Natural killer cell (primary cell): ENCODE measurements around the gene EID2. TPM values are rescaled to one million over a fixed set of nuclear protein-coding genes. Genes with fewer than 3 reads are reported as not detected.

Experiments
- ATAC-seq, 3 donors: fragments of 150-1000 bp in 2 of 3; fragments of 200-7000 bp in 1 of 3; cut with Tn5 transposase; 1 replicate in 1 of 3; 2 replicates in 2 of 3; pipeline ENCODE4 v1.10.0; 2021; ENCODE audit warnings: mild to moderate bottlenecking in 2 of 3, moderate library complexity in 2 of 3
- DNase-seq, 2 donors: peaks; one replicate each; pipeline versions ENCODE4 v3.0.0 to v3.0.0-alpha.2; 2013 to 2021; ENCODE audit warnings: mixed read lengths in 1 of 2
- H3K27ac ChIP-seq: one replicate; pipeline ENCODE4 v1.5.1; 2013; ENCODE audit warnings: mild to moderate bottlenecking, low read length
- H3K27me3 ChIP-seq: one replicate; pipeline ENCODE4 v1.6.1; 2013; ENCODE audit warnings: low read length; ENCODE audit not compliant: control insufficient read depth, insufficient read depth
- H3K36me3 ChIP-seq: one replicate; pipeline ENCODE4 v1.6.1; 2013; ENCODE audit warnings: low read length; ENCODE audit not compliant: control insufficient read depth, insufficient read depth
- H3K4me1 ChIP-seq: one replicate; pipeline ENCODE4 v1.6.1; 2013; ENCODE audit warnings: low read length; ENCODE audit not compliant: control insufficient read depth, insufficient read depth
- H3K4me3 ChIP-seq: one replicate; pipeline ENCODE4 v1.5.1; 2013; ENCODE audit warnings: low read length
- H3K9me3 ChIP-seq: one replicate; pipeline ENCODE4 v1.6.1; 2013; ENCODE audit warnings: low read length; ENCODE audit not compliant: control insufficient read depth, insufficient read depth
- H3K27ac Mint-ChIP-seq, 2 donors: one replicate each; pipeline ENCODE4 v1.8.0; 2022; ENCODE audit warnings: mild to moderate bottlenecking in 2 of 2, mixed read lengths in 2 of 2, moderate library complexity in 1 of 2
- H3K27me3 Mint-ChIP-seq, 2 donors: one replicate each; pipeline ENCODE4 v1.8.0; 2022; ENCODE audit warnings: low read depth in 2 of 2, mixed read lengths in 2 of 2
- H3K36me3 Mint-ChIP-seq: one replicate; pipeline ENCODE4 v1.8.0; 2022; ENCODE audit warnings: mixed read lengths
- H3K4me1 Mint-ChIP-seq, 2 donors: one replicate each; pipeline ENCODE4 v1.8.0; 2022; ENCODE audit warnings: mixed read lengths in 2 of 2
- H3K4me3 Mint-ChIP-seq: one replicate; pipeline ENCODE4 v1.8.0; 2022; ENCODE audit warnings: mild to moderate bottlenecking, moderate library complexity, mixed read lengths
- H3K9me3 Mint-ChIP-seq, 2 donors: one replicate each; pipeline ENCODE4 v1.8.0; 2022; ENCODE audit warnings: mixed read lengths in 2 of 2
- WGBS: methylation state at CpG from one replicate; pipeline ENCODE4 v1.1.7; 2013; ENCODE audit warnings: missing lambda C conversion rate; ENCODE audit not compliant: insufficient coverage; 5-methylcytosine and 5-hydroxymethylcytosine counted together
- intact Hi-C: fragments of 100-400 bp; cut with micrococcal nuclease; formaldehyde crosslinking; loops from one replicate; pipeline ENCODE4 v1.14.2; 2022
- total RNA-seq, 4 donors: library from RNA; stranded (reverse); fragments of 120-200 nt in 1 of 4; gene quantifications; one replicate each; pipeline versions ENCODE4 v1.2.3 to v1.2.4, GENCODE V29; 2013 to 2022
- TF ChIP-seq, protein P1 (sequence below): fragments of 200-600 bp; IDR thresholded peaks from one replicate; pipeline ENCODE4 v1.8.0; 2022; ENCODE audit warnings: antibody characterized with exemption

Gene EID2
- total RNA-seq, 3 donors from 2014 or later (not counting 1 experiment from before 2014, with no cell fraction given) = 11.9 to 19.9 (median 15.6) TPM

DNA sequence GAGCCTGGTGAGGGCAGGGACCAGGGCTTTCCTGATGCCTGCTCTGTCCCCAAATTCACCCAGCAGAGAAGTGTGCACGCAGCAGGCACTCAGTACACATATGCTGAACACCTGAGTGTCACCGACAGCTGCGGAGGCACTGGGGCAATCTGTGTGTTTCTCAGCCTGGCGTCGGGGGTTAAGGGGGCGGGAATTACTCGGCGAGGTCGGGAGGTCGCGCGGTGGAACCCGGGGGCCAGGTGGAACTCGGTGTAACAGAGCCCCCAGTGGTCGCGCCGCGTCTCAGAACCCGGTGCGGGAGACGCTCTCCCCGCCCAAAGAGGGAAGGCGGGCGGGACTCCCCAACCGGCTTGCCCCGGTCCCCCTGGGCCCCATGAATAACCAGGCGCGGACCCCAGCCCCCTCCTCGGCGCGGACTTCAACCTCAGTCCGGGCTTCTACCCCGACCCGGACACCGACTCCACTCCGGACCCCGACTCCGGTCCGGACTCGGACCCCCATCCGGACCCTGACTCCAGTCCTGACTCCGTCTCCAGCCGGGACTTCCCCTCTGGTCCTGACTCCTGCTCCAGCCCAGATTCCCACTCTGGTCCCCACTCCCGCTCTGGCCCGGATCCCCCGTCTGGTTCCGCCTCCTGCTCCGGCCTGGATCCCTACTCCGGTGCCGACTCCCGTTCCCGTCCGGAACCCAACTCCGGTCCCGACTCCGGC lies 25.0 kb downstream of the EID2 start, which contains the start of gene SELENOV:
SELENOV (plus strand) TSS at position 300 of the 711 bp plus-strand sequence; CDS start at position 374, 74 bp downstream.
- Histone ChIP-seq H3K4me1 (peaks cover 13% of the 10 kb centered on the region), H3K36me3 (no peaks in the 10 kb centered on the region), H3K27ac (no peak within 1 kb of the TSS), H3K27me3 (peaks cover 34% of the 10 kb centered on the region), H3K9me3 (no peaks in the 10 kb centered on the region), H3K4me3 (peak within 1 kb of the TSS; percentile 18)
- WGBS = 3% methylated on average over 56 of the region's 56 CpGs
- Mint-ChIP-seq H3K36me3 (no peaks in the 10 kb centered on the region), H3K4me3 (peak within 1 kb of the TSS; percentile 49), H3K4me1 (peaks cover 6 to 19% of the 10 kb centered on the region in 2 donors), H3K9me3 (no peaks in the 10 kb centered on the region), H3K27ac (no peak within 1 kb of the TSS), H3K27me3 (peaks cover 34 to 40% of the 10 kb centered on the region in 2 donors)
- intact Hi-C loops = no loop called here
- DNase-seq = peak in 1 of 2 donors; percentile 52
- ATAC-seq = peak in 2 of 3 donors; percentile 49 to 61
- TF ChIP-seq, protein P1, sequence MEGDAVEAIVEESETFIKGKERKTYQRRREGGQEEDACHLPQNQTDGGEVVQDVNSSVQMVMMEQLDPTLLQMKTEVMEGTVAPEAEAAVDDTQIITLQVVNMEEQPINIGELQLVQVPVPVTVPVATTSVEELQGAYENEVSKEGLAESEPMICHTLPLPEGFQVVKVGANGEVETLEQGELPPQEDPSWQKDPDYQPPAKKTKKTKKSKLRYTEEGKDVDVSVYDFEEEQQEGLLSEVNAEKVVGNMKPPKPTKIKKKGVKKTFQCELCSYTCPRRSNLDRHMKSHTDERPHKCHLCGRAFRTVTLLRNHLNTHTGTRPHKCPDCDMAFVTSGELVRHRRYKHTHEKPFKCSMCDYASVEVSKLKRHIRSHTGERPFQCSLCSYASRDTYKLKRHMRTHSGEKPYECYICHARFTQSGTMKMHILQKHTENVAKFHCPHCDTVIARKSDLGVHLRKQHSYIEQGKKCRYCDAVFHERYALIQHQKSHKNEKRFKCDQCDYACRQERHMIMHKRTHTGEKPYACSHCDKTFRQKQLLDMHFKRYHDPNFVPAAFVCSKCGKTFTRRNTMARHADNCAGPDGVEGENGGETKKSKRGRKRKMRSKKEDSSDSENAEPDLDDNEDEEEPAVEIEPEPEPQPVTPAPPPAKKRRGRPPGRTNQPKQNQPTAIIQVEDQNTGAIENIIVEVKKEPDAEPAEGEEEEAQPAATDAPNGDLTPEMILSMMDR = no peak

DNA sequence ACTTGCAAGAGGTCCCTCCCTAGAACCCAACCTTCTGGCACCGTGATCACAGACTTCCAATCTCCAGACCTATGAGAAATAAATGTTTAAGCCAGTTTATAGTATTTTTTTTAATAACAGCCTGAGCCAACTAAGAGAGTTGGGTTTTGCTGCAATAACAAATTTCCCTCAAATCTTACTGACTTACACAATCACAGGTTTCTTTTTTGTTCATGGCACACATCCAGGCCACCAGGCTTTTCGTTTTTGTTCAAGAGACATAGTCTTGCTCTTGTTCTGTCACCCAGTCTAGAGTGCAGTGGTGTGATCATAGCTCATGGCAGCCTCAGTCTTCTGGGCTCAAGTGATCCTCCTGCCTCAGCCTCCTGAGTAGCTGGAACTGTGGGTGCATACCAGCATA lies 27.0 kb downstream of the EID2 start:
- TF ChIP-seq, protein P1 = no peak
- Histone ChIP-seq H3K9me3 (no peaks in the 10 kb centered on the region), H3K4me3 (no peak overlapping the region), H3K27ac (no peak overlapping the region), H3K36me3 (no peaks in the 10 kb centered on the region), H3K27me3 (peaks cover 34% of the 10 kb centered on the region), H3K4me1 (peaks cover 13% of the 10 kb centered on the region)
- Mint-ChIP-seq H3K4me3 (no peak overlapping the region), H3K36me3 (no peaks in the 10 kb centered on the region), H3K27me3 (peaks cover 44 to 51% of the 10 kb centered on the region in 2 donors), H3K4me1 (peaks cover 6 to 21% of the 10 kb centered on the region in 2 donors), H3K9me3 (no peaks in the 10 kb centered on the region), H3K27ac (no peak overlapping the region)
- DNase-seq (no peak), ATAC-seq (no peak)
- WGBS = 20% methylated on average over 1 of the region's 2 CpGs
- intact Hi-C loops = no loop called here

DNA sequence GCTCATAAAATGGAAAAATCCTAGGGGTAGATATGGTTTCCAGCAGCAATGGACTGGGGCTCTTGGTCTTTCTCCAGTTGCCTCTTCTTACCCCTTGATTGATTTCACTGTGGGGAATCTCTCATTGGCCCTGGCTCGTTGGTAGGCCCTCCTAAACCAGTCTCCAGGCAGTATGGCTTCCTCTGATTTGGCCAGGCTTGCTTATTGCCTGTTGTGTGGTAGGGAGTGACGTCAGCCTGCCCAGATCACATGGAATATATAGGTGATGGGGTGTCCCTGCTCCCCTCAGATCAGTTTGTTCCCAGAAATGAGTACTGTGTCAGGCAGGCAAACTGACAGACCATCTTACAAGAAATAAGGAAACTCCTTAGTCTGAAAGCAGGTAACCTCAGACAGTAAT lies 30.7 kb downstream of the EID2 start:
- Histone ChIP-seq H3K9me3 (no peaks in the 10 kb centered on the region), H3K4me3 (no peak overlapping the region), H3K27me3 (peaks cover 27% of the 10 kb centered on the region), H3K4me1 (peaks cover 10% of the 10 kb centered on the region), H3K36me3 (no peaks in the 10 kb centered on the region), H3K27ac (no peak overlapping the region)
- H3K4me3 Mint-ChIP-seq = no peak overlapping the region
- 83% methylated on average over 2 of the region's 2 CpGs for WGBS
- DNase-seq (no peak), ATAC-seq (no peak)
- intact Hi-C loops = no loop called here
- no peak overlapping the region for H3K27ac Mint-ChIP-seq
- TF ChIP-seq, protein P1 = no peak
- no peaks in the 10 kb centered on the region for H3K36me3 Mint-ChIP-seq
- no peaks in the 10 kb centered on the region for H3K9me3 Mint-ChIP-seq
- H3K4me1 Mint-ChIP-seq = peaks cover 0 to 18% of the 10 kb centered on the region in 2 donors
- H3K27me3 Mint-ChIP-seq = peaks cover 51 to 58% of the 10 kb centered on the region in 2 donors
